OCI-LY3 (cell line): ENCODE measurements around the gene BLOC1S1.

Source experiments
- CTCF ChIP-seq: fragments of 200-600, 300-600 bp; sonication (generic); IDR thresholded peaks from 2 replicates; pipeline ENCODE4 v1.5.1; 2014; ENCODE audit warnings: antibody characterized with exemption, low read length, low read depth
- EZH2phosphoT487 ChIP-seq: fragments of 200-600 bp; shearing (Covaris generic); IDR thresholded peaks from 2 replicates; pipeline ENCODE4 v1.6.1; 2018; ENCODE audit warnings: antibody characterized with exemption, mixed run types, low read depth

- TF ChIP-seq CTCF = no peak
- TF ChIP-seq EZH2phosphoT487 = no peak
Observed at GRCh38 chr12:55736076-55736475, 20.2 kb downstream of the BLOC1S1 start.
